Measurements from ENCODE around the gene EVI5L.

Gene EVI5L

DNA sequence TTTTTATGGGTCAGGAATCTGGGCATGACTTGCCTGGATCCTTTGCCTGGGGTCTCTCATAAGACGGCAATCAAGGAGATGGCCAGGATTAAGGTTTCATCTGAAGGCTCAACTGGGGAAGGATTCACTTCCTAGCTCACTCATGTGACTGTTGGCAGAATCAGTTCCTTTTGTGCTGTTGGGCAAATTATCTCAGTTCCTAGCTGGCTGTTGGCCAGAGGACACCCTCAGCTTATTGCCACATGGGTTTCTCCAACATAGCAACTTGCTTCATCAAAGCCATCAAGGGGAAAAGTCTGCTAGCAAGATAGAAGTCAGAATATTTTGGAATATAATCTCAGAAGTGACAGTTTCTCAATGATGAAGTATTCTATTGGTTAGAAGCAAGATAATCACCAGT, 12.2 kb upstream of the EVI5L start:
- no peak for DNase-seq (ENCODE audit: low spot score)

DNA sequence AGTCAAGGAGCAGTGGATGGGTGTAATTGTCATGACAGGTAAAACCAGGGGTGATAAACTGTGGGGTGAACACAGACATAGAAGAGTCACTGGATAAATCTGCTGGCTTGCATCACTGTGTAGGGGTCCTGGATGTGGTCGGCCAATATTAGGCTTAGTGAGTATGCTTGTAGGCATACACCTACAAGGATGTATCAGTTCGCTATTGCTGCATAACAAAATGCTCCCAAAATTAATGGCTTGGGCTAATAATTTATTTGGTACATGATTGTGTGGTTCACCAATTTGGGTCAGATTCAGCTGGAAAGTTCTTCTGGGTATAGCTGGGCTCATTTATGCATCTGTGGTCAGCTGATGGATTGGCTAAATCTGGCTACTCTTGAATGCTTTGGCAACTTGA, 11.2 kb upstream of the EVI5L start:
- DNase-seq (ENCODE audit: low spot score): no peak

DNA sequence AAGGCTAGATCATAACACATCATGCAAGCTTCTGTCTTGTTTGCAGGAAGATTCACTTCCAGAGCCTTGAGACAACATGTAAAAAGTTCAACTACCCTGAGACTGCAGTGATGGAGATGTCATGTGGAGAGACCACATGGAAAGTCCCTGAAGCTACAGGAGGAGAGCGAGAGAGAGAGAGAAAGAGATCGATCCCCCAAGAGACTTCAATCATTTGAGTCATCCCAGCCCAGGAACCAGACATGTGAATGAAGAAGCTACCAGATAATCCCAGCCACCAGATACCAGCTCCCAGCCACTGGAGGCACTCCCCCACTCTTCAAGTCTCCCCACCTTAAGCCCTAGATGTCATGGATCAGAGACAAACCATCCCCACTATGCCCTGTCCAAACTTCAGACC, 10.7 kb upstream of the EVI5L start:
- no peak for DNase-seq (ENCODE audit: low spot score)

DNA sequence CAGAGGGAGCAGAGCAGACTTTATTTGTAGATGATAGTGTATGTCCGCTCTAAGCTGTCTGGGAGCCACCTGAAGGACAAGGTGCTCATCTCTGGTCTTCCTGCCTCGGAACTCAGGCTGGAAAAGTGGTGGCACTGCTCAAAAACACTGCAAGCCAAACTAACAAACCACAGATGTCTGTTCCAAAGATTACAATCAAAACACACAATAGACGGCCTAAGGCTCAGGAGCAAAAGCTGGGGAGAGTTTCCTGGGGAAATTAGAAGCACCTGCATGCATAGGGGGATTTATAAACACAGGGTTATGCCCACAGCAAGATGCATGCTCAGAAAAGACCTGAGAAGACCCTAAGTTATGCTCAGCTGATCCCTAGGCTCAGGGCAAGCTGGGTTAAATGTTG, 9.4 kb upstream of the EVI5L start:
- no peak for DNase-seq (ENCODE audit: low spot score)

DNA sequence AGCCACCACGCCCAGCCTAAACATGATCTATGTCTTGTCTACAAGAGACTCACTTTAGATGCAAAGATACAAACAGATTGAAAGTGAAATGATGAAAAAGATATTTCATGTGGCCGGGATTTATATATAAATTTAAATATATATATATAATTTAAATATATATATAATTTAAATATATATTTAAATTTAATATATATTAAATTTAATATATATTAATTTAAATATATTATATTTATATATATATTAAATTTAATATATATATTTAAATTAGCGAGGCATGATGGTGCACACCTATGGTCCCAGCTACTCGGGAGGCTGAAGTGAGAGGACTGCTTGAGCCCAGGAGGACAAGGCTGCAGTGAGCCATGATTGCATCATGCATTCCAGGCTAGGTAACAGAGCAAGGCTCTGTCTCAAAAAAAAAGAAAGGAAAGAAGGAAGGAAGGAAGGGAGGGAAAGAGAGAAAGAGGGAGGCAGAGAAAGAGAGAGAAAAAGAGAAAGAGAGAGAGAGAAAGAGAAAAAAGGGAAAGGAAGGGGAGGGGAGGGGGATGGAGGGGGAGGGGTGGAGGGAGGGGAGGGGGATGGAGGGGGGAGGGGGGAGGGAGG, 7.0 kb upstream of the EVI5L start:
- DNase-seq (ENCODE audit: low spot score): no peak

DNA sequence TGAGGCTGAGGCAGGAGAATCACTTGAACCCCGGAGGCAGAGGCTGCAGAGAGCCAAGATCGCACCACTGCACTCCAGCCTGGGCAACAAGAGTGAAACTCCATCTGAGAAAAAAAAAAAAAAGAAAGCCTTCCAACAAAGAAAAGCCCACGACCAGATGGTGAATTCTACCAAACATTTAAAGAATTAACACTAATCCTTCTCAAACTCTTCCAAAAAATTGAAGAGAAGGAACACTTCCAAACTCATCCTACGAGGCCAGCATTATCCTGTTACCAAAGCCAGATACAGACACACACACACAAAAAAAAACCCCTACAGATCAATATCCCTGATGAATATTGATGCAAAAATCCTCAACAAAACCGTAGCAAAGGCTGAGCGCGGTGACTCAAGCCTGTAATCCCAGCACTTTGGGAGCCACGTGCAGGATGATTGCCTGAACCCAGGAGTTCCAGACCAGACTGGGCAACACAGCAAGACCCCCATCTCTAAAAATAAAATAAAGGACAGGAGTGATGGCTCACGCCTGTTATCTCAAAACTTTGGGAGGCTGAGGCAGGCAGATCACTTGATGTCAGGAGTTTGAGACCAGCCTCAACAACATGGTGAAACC, 6.2 kb upstream of the EVI5L start:
- DNase-seq (ENCODE audit: low spot score): no peak

DNA sequence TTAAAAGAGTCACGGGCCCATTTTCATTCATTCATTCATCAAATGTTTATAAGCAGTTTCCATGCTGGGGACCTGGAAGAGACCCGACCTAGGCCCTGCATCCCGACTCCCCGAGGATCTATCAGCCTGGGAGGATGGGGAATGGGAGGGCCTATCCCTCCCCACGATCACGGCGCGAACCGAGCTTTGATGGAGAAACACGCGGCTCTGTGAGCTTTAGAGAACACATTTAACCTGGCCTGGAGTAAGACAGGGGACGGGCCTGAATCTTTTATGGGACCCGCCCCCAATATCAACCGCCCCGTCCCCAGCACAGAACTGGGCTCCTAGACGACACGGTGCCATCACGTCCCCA, 875 bp upstream of the EVI5L start:
- no peak for DNase-seq (ENCODE audit: low spot score)

DNA sequence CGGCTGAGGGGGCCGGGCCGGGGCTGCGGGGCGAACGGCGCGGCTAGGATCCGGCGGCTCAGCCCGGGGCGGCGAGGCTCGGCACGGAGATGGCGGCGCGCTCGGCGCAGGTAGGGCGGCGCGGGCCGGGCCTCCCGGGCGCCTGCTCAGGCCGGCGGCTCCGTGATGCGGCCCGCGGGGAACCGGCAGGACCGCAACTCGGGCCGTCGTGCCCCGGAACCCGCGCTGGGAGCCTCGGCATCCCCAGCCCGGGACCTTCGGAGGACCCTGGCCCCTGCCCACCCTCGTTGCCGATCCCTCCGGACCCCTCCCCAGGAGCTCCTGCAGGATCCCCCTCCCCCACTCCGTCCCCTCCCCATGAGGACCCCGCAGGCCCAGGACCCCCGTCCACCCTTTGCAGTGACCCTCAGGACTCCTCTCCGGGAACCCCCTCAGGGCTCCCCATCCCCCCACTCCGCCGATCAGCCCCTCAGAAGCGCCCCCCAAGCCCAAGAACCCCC, 304 bp downstream of the EVI5L start:
- no peak for DNase-seq (ENCODE audit: low spot score)

DNA sequence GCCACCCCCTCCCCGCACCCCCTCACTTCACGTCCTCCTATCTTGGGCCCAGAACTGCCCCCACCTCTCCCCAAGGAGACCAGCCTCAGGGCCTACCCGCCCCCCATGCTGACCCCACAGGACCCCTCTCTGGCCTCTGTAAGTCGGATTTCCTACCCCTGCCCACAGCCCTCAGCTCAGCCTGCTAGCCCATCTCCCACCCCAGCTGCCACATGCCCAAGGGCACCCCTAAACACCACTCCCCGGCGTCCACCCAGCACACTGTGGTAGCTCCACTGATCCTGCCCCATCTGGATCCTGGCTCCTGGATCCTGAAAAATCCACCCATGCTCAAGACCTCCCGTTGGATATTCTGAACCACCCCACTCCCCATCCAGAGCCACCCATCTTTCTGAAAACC, 805 bp downstream of the EVI5L start:
- no peak for DNase-seq (ENCODE audit: low spot score)

DNA sequence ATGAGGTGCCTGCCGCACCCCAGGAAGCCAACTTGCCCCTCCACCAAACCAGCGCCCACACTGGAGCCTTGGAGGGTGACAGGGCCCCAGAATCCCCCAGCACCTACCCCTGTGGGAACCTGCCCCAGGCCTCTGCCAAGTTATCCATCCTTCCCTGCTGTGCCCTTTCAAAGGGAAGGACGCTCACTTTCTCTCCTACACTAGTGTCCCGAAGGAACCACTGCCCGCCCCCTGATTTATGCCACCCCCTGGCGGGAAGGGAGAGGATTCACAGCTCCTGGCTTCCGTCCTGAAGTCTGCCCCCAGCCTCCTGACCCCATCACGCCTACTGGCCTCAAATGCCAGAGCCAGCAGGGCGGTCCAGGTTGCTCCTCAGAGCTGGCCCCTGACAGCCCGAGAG, 1.4 kb downstream of the EVI5L start:
- no peak for DNase-seq (ENCODE audit: low spot score)

DNA sequence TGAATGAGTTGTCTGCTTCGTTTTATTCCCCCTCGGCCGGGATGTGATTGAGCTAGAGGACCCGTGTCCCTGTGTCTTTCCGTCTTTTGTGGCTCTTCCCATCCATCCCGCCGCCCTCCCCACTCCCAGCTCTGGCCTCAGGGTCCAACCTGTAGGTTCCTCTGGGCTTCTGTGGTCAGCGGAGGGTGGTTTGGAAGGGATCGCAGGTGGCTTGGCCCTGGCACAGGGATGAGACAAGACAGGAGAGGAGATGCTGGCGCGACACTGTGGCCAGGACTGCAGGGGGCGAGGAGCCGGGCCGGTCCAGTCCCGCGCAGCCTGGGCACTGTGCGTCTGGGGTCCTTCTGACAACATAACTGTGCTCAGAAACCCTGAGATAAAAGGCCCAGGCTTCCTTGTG, 2.0 kb downstream of the EVI5L start:
- no peak for DNase-seq (ENCODE audit: low spot score)

DNA sequence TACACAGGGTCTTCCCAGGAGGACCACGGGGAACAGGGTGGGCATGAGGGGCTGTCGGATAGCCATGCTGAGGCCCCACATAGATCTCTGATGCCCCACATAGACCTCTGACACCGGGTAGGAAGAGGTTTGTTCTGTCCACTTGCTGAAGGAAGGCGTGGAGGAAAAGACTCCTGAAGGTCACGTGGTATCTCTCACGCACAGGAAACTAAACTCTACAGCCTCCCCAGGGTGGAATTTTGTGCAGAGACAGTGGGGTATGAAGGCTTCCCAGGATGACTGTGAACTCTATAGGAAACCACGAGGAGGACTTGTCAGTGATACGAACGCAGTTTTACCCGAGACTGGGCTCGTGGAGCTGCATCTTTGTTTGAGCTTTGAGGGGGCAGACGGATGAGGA, 2.8 kb downstream of the EVI5L start:
- no peak for DNase-seq (ENCODE audit: low spot score)

DNA sequence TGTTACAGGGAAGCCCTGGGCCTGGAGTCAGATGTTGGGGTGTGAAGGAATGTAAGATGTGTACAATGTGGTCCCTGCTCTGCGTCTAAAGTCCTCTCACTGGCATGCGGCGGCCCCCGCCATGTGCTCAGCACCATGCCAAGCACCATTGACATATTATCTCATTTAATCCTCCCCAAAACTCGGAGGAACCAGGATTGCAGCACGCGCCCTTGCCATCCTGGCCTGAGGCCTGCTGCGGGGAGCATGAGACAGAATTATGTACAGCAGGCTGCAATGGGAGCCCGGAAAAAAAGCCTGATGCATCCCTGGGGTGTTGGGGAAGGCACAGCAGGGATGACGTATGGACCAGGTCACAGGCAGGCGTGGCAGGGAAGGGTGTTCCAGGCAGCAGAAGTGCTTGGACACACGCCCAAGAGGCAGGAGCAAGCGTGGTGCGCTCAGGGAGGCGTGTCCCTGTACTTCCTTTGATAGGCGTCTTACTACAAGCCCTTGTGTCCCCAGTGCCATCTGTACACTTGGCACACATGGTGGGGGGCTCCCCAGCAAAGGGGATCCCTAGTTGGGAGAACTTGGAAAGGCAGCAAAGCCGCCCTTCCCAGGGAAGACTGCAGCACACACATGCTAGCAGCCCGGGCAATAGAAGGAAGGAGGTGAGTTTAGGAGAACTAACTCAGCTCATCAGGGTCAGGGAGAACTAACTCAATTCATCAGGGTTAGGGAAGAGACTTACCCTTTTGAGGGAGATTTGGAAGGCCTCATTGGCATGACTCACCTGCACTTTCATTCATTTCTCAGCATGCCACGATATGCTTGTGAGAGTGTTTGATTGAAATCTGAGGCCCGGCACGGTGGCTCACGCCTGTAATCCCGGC, 3.4 kb downstream of the EVI5L start:
- peak; percentile 44 for DNase-seq (ENCODE audit: low spot score)

DNA sequence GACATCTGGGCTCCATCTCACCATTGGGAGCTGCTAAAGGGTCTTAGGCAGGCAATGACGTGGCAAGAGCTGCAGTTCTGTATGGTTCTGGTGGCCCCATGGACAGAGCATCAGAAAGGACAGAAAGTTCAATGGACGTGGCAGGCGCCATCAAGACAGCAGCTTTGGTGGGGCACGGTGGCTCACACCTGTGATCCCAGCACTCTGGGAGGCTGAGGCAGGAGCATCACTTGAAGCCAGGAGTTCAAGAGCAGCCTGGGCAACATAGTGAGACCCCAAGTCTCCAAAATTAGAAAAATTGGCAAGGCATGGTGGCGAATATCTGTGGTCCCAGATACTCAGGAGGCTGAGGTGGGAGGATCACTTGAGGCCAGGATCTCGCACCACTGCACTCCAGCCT, 9.5 kb downstream of the EVI5L start:
- DNase-seq (ENCODE audit: low spot score): no peak

DNA sequence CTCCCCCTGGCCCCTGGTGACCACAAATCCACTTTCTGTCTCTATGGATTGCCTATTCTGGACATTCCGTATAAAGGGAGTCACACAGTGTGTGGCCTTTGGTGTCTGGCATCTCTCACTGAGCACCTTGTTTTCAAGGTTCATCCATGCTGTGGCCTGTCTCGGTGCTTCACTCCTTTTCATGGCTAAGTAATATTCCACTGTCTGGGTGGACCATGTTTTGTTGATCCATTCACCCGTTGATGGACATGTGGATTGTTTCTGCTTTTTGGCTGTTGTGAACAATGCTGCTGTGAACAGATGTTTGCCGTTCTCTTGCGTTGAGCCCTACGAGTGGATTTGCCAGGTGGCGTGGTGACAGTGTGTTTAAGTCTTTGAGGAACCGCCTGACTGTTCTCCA, 10.6 kb downstream of the EVI5L start:
- no peak for DNase-seq (ENCODE audit: low spot score)

DNA sequence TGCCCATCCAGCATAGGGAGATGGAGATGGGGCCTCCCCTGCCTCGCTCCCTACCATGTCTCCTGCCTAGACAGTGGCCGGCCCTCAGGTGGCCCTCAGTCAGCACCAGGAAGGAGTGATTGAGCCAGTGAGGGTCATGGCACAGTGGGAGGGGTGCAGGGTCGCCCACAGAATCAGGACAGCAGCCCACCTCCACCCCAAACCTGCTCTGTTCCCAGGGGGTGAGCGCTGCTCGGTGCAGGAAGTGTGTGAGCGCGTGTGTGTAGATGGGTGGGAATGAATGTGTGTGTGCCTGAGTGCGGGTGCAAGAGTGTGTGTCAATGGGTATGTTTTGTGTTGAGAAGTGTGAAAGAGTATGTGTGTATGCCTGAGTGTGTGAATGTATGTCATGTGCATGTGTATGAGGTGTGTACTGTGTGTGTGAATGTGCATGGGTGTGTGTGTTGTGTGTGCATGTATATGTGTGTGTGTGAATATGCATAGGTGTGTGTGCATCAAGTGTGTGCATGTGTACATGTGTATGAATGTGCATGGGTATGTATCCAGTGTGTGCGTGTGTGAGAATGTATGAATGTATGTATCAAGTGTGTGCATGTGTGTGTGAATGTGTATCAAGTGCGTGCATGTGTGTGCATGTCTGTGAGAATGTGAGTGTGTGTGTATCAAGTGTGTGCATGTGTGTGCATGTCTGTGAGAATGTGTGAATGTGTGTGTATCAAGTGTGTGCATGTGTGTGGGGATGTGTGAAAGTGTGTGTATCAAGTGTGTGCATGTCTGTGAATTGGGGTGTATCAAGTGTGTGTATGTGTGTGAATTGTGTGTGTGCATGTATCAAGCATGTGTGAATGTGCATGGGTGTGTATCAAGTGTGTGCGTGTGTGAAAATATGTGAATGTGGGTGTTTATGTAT, 12.0 kb downstream of the EVI5L start:
- no peak for DNase-seq (ENCODE audit: low spot score)

DNA sequence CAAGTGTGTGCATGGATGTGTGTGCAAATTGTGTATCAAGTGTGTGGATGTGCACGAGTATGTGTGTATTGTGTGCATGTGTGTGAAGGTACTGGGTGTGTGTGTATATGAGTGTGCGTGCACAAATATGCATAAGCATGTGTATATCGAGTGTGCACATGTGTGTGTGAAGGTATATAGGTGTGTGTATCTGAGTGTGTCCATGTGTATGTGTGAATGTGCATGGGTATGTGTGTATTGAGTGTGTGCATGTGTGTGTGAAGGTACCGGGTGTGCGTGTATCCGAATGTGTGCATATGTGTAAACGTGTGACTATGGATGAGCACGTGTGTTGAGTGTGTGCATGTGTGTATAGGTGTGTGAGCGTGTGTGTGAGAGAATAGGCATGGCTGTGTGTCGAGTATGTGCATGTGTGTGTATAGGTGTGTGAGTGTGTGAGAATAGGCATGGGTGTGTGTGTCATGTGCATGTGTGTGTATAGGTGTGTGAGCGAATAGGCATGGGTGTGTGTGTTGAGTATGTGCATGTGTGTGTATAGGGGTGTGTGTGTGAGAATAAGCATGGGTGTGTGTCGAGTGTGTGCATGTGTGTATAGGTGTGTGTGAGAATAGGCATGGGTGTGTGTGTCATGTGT, 12.8 kb downstream of the EVI5L start:
- no peak for DNase-seq (ENCODE audit: low spot score)

DNA sequence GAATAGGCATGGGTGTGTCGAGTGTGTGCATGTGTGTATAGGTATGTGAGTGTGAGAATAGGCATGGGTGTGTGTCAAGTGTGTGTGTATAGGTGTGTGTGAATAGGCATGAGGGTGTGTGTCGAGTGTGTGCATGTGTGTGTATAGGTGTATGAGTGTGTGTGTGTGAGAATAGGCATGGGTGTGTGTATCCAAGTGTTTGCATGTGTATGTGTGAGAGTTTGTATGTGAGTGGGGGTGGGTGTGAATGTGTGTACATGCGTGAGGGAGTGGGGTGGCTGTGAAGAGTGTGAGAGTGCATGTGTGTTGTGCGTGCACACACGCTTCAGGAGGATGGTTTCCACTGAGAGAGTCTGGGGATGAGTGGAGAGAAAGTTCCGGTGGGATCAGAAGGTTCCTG, 13.5 kb downstream of the EVI5L start:
- no peak for DNase-seq (ENCODE audit: low spot score)

DNA sequence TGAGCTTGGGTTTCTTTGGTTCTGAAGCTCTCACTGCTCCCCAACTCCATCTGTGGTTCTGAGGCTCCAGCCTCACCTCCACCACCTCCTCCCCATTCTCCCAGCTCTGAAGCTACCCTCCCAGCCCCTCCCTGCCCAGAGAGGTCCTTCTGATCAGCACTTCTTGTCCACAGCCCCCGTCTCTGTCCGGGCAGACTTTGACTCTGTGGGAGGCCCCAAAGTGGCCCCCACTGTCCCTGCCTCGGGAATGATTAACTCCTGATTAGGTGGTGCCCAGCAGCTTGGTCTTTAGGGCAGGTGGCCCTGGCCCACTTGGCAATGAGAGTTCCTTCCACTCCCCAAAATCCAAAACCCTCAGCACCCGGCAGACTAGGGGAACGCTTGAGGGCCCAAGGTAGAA, 14.4 kb downstream of the EVI5L start:
- DNase-seq (ENCODE audit: low spot score): no peak

DNA sequence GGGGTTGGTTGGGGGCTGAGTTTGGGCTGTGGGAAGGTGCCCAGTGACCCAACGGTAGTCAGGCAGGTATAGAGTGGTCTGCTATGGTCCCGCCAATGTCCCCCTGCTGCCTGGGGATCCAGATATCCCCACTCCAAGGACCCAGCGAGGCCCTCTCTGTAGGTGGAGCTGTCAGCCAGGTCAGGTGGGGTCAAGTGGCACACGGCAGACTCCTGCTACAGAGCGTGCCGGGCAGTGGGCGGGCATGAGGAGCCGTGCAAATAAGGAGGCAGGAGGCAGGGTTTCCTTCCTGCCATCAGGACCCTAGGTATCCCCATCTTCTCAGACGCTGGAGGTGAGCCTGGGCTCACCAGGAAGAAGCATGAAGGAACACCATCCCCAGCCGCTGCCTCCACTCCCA, 14.9 kb downstream of the EVI5L start:
- no peak for DNase-seq (ENCODE audit: low spot score)

DNA sequence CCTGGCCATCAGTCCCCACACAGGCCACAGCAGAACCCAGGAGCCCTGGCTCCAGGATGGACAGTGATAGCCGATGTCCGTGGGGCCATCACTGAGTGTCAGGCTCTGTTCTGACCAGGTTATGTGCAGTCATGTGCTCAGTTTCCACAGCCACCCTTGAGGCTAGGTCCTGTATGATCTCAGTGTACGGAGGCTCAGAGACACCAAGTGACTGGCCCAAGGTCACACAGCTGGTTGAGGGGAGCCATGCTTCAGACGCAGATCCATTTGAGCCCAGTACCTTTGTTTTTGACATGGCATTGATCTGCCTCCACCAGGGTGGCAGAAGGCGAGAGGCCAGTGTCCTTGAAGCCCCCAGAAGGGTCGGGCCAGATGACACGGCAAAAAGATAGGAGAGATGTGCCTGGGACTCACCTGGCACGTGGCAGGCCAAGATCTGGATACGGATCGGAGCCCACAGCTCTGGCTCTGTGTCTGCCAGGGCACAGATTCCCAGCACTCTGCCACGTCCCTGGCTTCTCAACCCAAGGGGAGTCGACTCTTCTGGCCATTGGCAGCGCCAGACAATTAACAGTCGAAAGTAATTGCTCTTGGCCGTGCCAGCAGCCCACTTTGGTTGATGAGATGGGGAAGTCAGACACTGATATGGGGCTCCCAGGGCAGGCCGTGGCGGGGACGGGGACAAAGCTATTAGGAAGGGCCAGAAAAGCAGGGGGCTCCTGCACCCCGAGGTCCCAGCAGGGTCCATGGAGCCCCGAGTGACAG, 15.6 kb downstream of the EVI5L start:
- no peak for DNase-seq (ENCODE audit: low spot score)

Measured in hematopoietic multipotent progenitor cell treated with erythropoietin and hydrocortisone succinate and interleukin-3 and kit ligand, for 17 days (in vitro differentiated cells).